Measurements from ENCODE around the gene LSP1. TPM values are rescaled to one million over a fixed set of nuclear protein-coding genes. Genes with fewer than 3 reads are reported as not detected.
A peak's percentile ranks its signal among the peaks of the same experiment; 100 is the strongest.

The LSP1 gene
- total and polyA plus RNA-seq, 7 donors: 8.7 to 80.2 (median 32.7) TPM

GRCh38 chr11:1824221-1825038, 28.5 kb upstream of the LSP1 start:
- Histone ChIP-seq H3K9me3 (no peaks in the 10 kb centered on the region), H3K36me3 (no peaks in the 10 kb centered on the region), H3K27ac (no peak overlapping the region), H3K4me1 (peaks cover 0 to 15% (median 13%) of the 10 kb centered on the region in 4 donors), H3K4me3 (no peak overlapping the region), H3K27me3 (no peaks in the 10 kb centered on the region)
- intact Hi-C loops (cut with DNase I): no loop called here
- WGBS, 2 donors: 88 to 94% methylated on average over 23 of the region's 23 CpGs
- DNase-seq: no peak
- no peak for TF ChIP-seq POLR2AphosphoS5 (IDR thresholded peaks at IDR 0.05)
- TF ChIP-seq POLR2A (IDR thresholded peaks at IDR 0.05): no peak
- TF ChIP-seq CTCF (IDR thresholded peaks at IDR 0.05): no peak
- no peak for TF ChIP-seq EP300 (IDR thresholded peaks at IDR 0.05)

GRCh38 chr11:1825039-1825740, 27.7 kb upstream of the LSP1 start:
- peaks cover 0 to 3% (median 0%) of the 10 kb centered on the region in 3 donors for H3K27me3 ChIP-seq
- H3K36me3 ChIP-seq: no peaks in the 10 kb centered on the region
- H3K4me3 ChIP-seq: no peak overlapping the region
- no peaks in the 10 kb centered on the region for H3K9me3 ChIP-seq
- H3K27ac ChIP-seq: no peak overlapping the region
- intact Hi-C loops (cut with DNase I): no loop called here
- DNase-seq: no peak
- 35 to 61% methylated on average over 26 of the region's 26 CpGs for WGBS, 2 donors
- TF ChIP-seq POLR2AphosphoS5 (IDR thresholded peaks at IDR 0.05) (no peak), POLR2A (IDR thresholded peaks at IDR 0.05) (no peak), CTCF (IDR thresholded peaks at IDR 0.05) (no peak), EP300 (IDR thresholded peaks at IDR 0.05) (no peak)
- peaks cover 0 to 15% (median 13%) of the 10 kb centered on the region in 4 donors for H3K4me1 ChIP-seq

- intact Hi-C loops (cut with DNase I): no loop called here
- no peak overlapping the region for H3K27ac ChIP-seq
- WGBS, 2 donors: 54 to 92% methylated on average over 33 of the region's 33 CpGs
- H3K9me3 ChIP-seq: no peaks in the 10 kb centered on the region
- H3K36me3 ChIP-seq: no peaks in the 10 kb centered on the region
- no peak for DNase-seq
- H3K4me1 ChIP-seq: peaks cover 0 to 15% (median 13%) of the 10 kb centered on the region in 4 donors
- peaks cover 0 to 3% (median 0%) of the 10 kb centered on the region in 3 donors for H3K27me3 ChIP-seq
- H3K4me3 ChIP-seq: no peak overlapping the region
- TF ChIP-seq EP300 (IDR thresholded peaks at IDR 0.05) (no peak), CTCF (IDR thresholded peaks at IDR 0.05) (no peak), POLR2AphosphoS5 (IDR thresholded peaks at IDR 0.05) (no peak), POLR2A (IDR thresholded peaks at IDR 0.05) (no peak)
Measured at GRCh38 chr11:1825785-1826451, 27.0 kb upstream of the LSP1 start.

- Histone ChIP-seq H3K36me3 (no peaks in the 10 kb centered on the region), H3K4me3 (no peak overlapping the region)
- peak; percentile 64 for DNase-seq
Measured at GRCh38 chr11:1826552-1827094, 26.3 kb upstream of the LSP1 start.

More at GRCh38 chr11:1826552-1827094, 26.3 kb upstream of the LSP1 start:
- Histone ChIP-seq H3K4me1 (peaks cover 0 to 15% (median 13%) of the 10 kb centered on the region in 4 donors), H3K27me3 (peaks cover 0 to 3% (median 0%) of the 10 kb centered on the region in 3 donors), H3K27ac (no peak overlapping the region), H3K9me3 (no peaks in the 10 kb centered on the region)
- 20 to 76% methylated on average over 15 of the region's 15 CpGs for WGBS, 2 donors
- no peak for TF ChIP-seq POLR2AphosphoS5 (IDR thresholded peaks at IDR 0.05)
- no peak for TF ChIP-seq EP300 (IDR thresholded peaks at IDR 0.05)
- no peak for TF ChIP-seq CTCF (IDR thresholded peaks at IDR 0.05)
- no peak for TF ChIP-seq POLR2A (IDR thresholded peaks at IDR 0.05)
- intact Hi-C loops (cut with DNase I): no loop called here

Measured in sigmoid colon (tissue), 7 donors.